GM12878 (cell line): Measurements from ENCODE around the gene UBE2M. TPM values are rescaled to one million over a fixed set of nuclear protein-coding genes. Genes with fewer than 3 reads are reported as not detected.

Experiments used
- ATAC-seq: fragments of 200-7000 bp; cut with Tn5 transposase; 3 replicates; pipeline ENCODE4 v1.9.1; 2020; ENCODE audit warnings: mild to moderate bottlenecking, moderate library complexity
- BruUV-seq: library from RNA; stranded (reverse); fragments of 400-500 nt; replicated peaks from 2 replicates; lab custom pipeline; 2021; lab: Mats Ljungman, UMichigan
- CTCF ChIA-PET: fragments of 300-600 bp; sonication (Branson Sonifier 250); formaldehyde crosslinking; extraction: SDS; loops from one replicate; lab custom pipeline; 2021; ENCODE audit warnings: inconsistent platforms; lab: Yijun Ruan, JAX
- POLR2A ChIA-PET: fragments of 350-600 bp; formaldehyde crosslinking; extraction: SDS; loops from one replicate; lab custom pipeline; 2021; ENCODE audit warnings: inconsistent platforms; lab: Charles Lee
- RAD21 ChIA-PET: fragments of 300-600 bp; sonication (Branson Sonifier 250); formaldehyde crosslinking; loops from one replicate; lab custom pipeline; 2023; ENCODE audit warnings: antibody characterized with exemption; ENCODE audit not compliant: unreplicated experiment; lab: Charles Lee
- SMC1A ChIA-PET: fragments of 300-600 bp; sonication (Branson Sonifier 250); formaldehyde crosslinking; loops from one replicate; lab custom pipeline; 2023; ENCODE audit not compliant: unreplicated experiment, uncharacterized antibody; lab: Charles Lee
- DNase-seq: peaks from one replicate; pipeline ENCODE4 v3.0.0-alpha.2; 2011; ENCODE audit warnings: low read depth, low spot score
- FAIRE-seq: peaks from 3 replicates; lab custom pipeline; 2011; peaks lifted over from hg19 to GRCh38; lab: Jason Lieb, UNC
- H2AFZ ChIP-seq: 2 replicates; pipeline ENCODE4 v1.6.0; 2011; ENCODE audit warnings: low read depth, low read length, control low read depth; ENCODE audit not compliant: control insufficient read depth
- H3K27ac ChIP-seq: 2 replicates; pipeline ENCODE4 v1.5.1; 2011; ENCODE audit warnings: control low read depth; ENCODE audit not compliant: control insufficient read depth, insufficient read depth
- H3K27me3 ChIP-seq, 2 experiments: replicated peaks in 1 of 2; 2 replicates each; pipeline versions ENCODE4 v1.6.0 to v1.6.1; 2011; ENCODE audit warnings: low read length in 1 of 2; ENCODE audit not compliant: control insufficient read depth in 2 of 2, insufficient read depth in 2 of 2
- H3K36me3 ChIP-seq, 2 experiments: 2 replicates each; pipeline ENCODE4 v1.5.1; 2011; ENCODE audit warnings: low read length in 1 of 2; ENCODE audit not compliant: control insufficient read depth in 2 of 2, insufficient read depth in 2 of 2
- H3K4me1 ChIP-seq: 2 replicates; pipeline ENCODE4 v1.6.1; 2011; ENCODE audit warnings: mild to moderate bottlenecking, low read length, moderate library complexity, mixed read lengths; ENCODE audit not compliant: control insufficient read depth, insufficient read depth
- H3K4me2 ChIP-seq: 2 replicates; pipeline ENCODE4 v1.6.0; 2011; ENCODE audit warnings: control low read depth; ENCODE audit not compliant: control insufficient read depth, insufficient read depth
- H3K4me3 ChIP-seq: fragments of 200-600 bp; sonication (generic); 2 replicates; pipeline ENCODE4 v1.5.1; 2016
- H3K79me2 ChIP-seq: 2 replicates; pipeline ENCODE4 v1.6.0; 2011; ENCODE audit warnings: low read length; ENCODE audit not compliant: control insufficient read depth, insufficient read depth
- H3K9ac ChIP-seq: 2 replicates; pipeline ENCODE4 v1.8.0; 2011; ENCODE audit warnings: low read length, control low read depth, mixed read lengths; ENCODE audit not compliant: control insufficient read depth, insufficient read depth
- H3K9me3 ChIP-seq: replicated peaks from 3 replicates; pipeline ENCODE4 v1.5.1; 2011; ENCODE audit warnings: mild to moderate bottlenecking, low read length; ENCODE audit not compliant: control insufficient read depth, insufficient read depth
- H4K20me1 ChIP-seq: 2 replicates; pipeline ENCODE4 v1.6.0; 2011; ENCODE audit not compliant: control insufficient read depth, insufficient read depth
- POLR2A ChIP-seq: IDR thresholded peaks from 2 replicates; pipeline ENCODE4 v1.6.1; 2011; ENCODE audit warnings: low read depth, mild to moderate bottlenecking, low read length
- WGBS: methylation state at CpG from one replicate; pipeline ENCODE4 v1.1.6; 2016; ENCODE audit warnings: low lambda C conversion rate; ENCODE audit not compliant: insufficient replicate concordance, insufficient coverage; ENCODE audit errors: missing lambda C conversion rate; 5-methylcytosine and 5-hydroxymethylcytosine counted together
- in situ Hi-C: fragments of 300-500 bp; cut with MboI; formaldehyde crosslinking; loops from 9 replicates; pipeline ENCODE4 v1.14.3; 2018; ENCODE audit warnings: mixed read lengths
- intact Hi-C: fragments of 100-400 bp; cut with micrococcal nuclease; formaldehyde crosslinking; loops from one replicate; pipeline ENCODE4 v1.14.2; 2022; ENCODE audit not compliant: unreplicated experiment
- polyA plus RNA-seq, 11 experiments: library from polyadenylated mRNA; depleted of rRNA in 4 of 11; unstranded in 6 of 11; stranded (reverse) in 5 of 11; fragments of >200 nt; fragmentation: Nextera tagmentation in 4 of 11; fragmentation: Illumina TruSeq in 1 of 11; extraction: Ambion mirVana in 4 of 11; extraction: Trizol in 1 of 11; gene quantifications; 1 replicate in 1 of 11; 2 replicates in 10 of 11; pipeline versions ENCODE4 v1.2.1 to v1.2.3, GENCODE V29; 2011 to 2016; ENCODE audit warnings: inconsistent platforms in 2 of 11, missing spikeins in 2 of 11, low read depth in 1 of 11
- total RNA-seq, 4 experiments: library from RNA; depleted of rRNA in 3 of 4; stranded (reverse); fragments of >200 nt in 3 of 4; fragmentation: Illumina TruSeq in 1 of 4; extraction: Trizol in 1 of 4; gene quantifications; 2 replicates each; pipeline versions ENCODE4 v1.2.1 to v1.2.3, GENCODE V29; 2013 to 2021
- TF ChIP-seq, protein P1 (sequence below): fragments of 450-650 bp; IDR thresholded peaks from 2 replicates; pipeline ENCODE4 v1.6.1; 2018; ENCODE audit warnings: mild to moderate bottlenecking, low read depth, moderate library complexity; ENCODE audit not compliant: partially characterized antibody

Gene UBE2M
- total and polyA plus RNA-seq, 10 of the 15 experiments (the other 5 are each of a cell fraction or from before 2014, with no cell fraction given) = 1.4 to 105 (median 73.9) TPM

DNA sequence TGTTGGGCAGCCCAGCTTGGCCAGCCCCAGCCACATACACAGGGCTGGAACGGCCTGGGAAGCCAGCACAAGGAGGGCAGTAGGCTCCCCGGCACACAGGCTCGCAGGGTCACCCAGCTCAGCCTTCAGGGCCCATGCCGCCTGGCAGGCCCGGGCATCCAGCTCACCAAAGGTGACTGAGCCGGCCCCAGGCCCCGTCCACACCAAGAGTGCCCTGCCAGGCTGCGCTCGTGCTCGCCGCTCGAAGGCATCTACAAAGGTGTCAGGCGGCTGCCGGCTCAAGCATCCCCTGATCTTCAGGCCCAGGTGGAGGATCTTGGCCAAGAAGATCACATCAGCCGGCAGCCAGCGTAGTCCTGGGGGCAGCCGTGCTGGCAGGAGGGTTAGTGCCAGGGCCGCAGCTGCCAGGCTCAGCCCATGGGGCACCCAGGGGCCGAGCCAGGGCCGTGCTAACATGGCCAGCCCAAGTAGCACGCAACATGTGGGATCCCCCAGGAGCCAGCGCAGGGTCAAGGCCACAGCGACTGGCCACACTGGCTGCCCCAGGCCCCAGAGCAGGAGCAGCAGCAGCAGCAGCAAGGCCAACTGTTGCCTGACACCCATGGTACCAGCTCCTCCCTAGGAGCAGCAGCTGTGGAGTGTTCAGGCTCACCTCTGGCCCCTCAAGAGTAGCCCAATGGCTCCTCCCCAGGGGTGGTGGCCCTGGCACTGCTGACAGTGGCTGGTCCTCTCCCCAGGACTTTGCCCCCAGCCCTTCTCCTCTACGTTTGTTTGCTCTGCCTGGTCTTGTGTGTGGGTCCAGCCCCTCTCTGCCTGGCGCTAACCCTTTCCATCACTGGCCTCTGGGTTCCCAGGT lies 46.8 kb downstream of the UBE2M start, which contains the start of gene SLC27A5:
Gene SLC27A5, minus strand, starts transcription at position 640 of the 856 bp plus-strand sequence. Its CDS starts 37 bp downstream, at position 603.
- intact Hi-C loops = no loop called here
- SMC1A ChIA-PET = interaction anchor here (0.8 kb wide), 1 partner anchor 12 kb away, joined by 3 read pairs; no protein-coding TSS in a partner anchor
- Histone ChIP-seq H4K20me1 (no peaks in the 10 kb centered on the region), H2AFZ (no peak within 1 kb of the TSS), H3K27me3 (no peaks in the 10 kb centered on the region), H3K79me2 (peaks cover 15% of the 10 kb centered on the region), H3K4me2 (no peak within 1 kb of the TSS), H3K4me1 (peaks cover 14% of the 10 kb centered on the region), H3K27ac (no peak within 1 kb of the TSS), H3K9me3 (no peaks in the 10 kb centered on the region; the same call in 2 of the 3 replicates), H3K36me3 (peaks cover 0 to 5% of the 10 kb centered on the region in 2 experiments; a peak in 3 of 4 replicates)
- 83% methylated on average over 25 of the region's 25 CpGs for WGBS
- no TSS peak for BruUV-seq
- ATAC-seq (no peak), DNase-seq (no peak), FAIRE-seq (no peak)
- in situ Hi-C loops = no loop called here
- TF ChIP-seq, protein P1, sequence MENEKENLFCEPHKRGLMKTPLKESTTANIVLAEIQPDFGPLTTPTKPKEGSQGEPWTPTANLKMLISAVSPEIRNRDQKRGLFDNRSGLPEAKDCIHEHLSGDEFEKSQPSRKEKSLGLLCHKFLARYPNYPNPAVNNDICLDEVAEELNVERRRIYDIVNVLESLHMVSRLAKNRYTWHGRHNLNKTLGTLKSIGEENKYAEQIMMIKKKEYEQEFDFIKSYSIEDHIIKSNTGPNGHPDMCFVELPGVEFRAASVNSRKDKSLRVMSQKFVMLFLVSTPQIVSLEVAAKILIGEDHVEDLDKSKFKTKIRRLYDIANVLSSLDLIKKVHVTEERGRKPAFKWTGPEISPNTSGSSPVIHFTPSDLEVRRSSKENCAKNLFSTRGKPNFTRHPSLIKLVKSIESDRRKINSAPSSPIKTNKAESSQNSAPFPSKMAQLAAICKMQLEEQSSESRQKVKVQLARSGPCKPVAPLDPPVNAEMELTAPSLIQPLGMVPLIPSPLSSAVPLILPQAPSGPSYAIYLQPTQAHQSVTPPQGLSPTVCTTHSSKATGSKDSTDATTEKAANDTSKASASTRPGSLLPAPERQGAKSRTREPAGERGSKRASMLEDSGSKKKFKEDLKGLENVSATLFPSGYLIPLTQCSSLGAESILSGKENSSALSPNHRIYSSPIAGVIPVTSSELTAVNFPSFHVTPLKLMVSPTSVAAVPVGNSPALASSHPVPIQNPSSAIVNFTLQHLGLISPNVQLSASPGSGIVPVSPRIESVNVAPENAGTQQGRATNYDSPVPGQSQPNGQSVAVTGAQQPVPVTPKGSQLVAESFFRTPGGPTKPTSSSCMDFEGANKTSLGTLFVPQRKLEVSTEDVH = no peak
- TF ChIP-seq POLR2A = peak; percentile 55; the same call in 1 of the 2 replicates
- TF ChIP-seq, all 136 proteins: peak for 1
- RAD21 ChIA-PET = no interaction called here
- CTCF ChIA-PET = interaction anchor here (0.7 to 1.5 kb wide), 2 partner anchors 8 to 66 kb away, joined by 3 to 5 read pairs; partner anchors contain the start of gene ZBTB45
- Histone ChIP-seq H3K4me3 (no peak within 1 kb of the TSS), H3K9ac (no peak within 1 kb of the TSS)
- POLR2A ChIA-PET = interaction anchor here (0.6 kb wide), 1 partner anchor 26 kb away, joined by 4 read pairs; no protein-coding TSS in a partner anchor
